ENCODE measurements around the gene PITX1.
A peak's percentile ranks its signal among the peaks of the same experiment; 100 is the strongest.

PITX1 gene

DNA sequence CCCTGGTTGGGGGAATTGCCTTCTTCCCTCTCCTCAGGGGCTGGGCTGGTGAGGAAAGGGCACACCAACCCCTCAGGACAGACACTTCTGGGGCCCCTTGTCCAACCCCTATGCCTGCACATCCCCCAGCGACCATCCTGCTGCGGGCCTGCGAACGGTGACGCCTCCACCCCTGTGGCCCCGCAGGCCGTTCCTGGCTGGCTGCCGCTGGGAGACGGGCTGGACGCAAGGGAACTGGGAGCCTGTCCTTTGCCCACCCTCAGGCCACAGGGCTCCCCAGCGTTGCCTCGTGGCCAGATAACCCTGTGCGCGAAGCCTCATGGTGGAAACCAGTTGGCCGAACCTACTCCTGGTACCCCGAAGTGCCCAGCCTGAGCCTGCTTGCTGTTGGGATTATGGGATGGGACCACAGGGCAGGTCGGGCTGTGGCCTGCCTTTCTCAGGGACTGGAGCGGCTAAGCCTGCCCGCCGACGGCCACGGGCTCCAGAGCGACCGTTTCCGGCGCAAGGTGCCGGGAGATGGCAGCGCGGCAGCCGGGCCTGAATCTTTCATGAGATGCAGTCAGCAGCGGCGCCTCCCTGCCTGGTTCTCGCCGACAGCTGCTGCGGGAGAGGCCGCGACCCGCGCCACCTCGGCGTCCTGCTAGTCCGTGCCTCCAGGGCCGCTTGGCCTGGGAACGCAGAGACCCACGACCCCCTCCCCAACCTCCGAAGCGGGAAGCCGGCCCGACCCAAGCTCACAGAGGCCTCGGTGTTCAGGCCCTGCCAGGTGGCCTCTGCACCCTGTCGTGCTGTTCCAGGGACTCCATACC, 6.5 kb upstream of the PITX1 start:
- no peak for DNase-seq

DNA sequence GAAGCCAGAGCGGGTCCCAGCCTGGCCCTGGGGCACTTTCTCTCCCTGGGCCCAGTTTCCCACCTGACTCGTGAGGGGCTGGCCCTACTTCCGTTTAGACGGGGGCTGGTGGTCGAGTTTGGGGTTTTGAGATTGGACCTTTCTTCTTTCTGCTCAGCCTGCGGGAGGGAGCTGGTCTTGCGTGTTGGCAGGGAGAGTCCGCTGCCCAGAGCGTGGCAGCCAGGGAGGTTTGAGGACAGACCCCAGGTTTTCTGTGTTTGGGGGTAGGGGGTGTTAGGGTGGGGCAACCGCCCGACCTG, 6.0 kb upstream of the PITX1 start:
- DNase-seq: no peak

DNA sequence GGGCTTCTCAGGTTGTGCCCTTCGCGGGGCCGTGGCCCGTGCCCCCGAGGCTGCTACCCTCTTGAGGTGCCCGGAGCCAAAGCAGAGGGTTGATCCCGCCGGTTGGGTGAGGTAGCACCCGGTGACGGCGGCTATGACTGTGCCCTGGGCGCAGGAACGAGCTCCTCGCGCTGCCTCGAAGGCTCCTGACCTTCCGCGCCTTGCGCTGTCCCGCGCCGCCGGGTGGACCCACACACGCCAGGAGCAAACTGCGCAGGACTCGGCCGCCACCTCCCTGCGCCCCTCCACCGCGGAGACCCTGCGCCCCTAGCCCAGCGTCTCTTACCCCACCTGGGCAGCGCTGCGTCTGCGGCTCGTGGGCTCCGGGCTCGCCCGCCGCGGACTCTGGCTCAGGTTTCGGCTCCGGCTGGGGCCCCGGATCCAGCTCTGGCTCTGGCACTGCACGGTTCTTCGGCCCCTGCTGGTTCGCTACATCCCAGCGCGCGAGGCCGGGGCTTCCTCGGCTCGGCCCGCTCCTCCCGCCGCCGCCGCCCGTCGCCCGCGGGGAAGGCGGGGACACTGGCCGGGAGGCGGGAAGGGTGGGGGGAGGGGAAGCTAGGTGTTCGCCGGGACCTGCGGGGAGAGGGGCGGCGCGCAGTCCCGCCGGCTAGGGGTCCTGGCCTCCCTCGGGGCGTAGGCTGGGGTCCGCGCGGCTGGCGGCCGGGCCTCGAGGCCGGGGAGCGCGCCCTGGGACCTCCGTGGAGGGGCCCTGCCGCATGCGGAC, 5.4 kb upstream of the PITX1 start:
- DNase-seq: no peak

DNA sequence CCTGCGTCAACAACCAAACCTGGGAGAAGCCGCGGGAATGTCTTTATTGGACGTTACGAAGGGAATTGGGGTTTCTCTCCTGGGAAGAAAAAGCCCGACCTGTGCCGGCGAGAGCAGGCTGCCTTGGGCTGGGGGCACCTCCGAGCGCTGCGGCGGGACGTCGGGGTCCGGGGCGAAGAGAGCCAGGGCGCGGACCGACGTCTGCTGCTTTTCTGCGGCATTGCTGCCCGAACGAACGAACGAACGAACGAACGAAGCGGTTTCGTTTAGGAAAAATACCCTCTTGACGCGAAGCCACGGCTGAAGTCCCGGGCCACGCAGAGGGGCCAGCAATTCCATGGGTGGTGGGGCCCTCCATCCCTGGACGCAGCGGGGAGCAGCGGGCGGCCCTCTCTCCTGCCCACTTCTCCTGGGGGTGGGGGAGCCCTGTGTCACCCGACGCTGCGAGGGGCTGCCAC, 4.8 kb upstream of the PITX1 start:
- no peak for DNase-seq

DNA sequence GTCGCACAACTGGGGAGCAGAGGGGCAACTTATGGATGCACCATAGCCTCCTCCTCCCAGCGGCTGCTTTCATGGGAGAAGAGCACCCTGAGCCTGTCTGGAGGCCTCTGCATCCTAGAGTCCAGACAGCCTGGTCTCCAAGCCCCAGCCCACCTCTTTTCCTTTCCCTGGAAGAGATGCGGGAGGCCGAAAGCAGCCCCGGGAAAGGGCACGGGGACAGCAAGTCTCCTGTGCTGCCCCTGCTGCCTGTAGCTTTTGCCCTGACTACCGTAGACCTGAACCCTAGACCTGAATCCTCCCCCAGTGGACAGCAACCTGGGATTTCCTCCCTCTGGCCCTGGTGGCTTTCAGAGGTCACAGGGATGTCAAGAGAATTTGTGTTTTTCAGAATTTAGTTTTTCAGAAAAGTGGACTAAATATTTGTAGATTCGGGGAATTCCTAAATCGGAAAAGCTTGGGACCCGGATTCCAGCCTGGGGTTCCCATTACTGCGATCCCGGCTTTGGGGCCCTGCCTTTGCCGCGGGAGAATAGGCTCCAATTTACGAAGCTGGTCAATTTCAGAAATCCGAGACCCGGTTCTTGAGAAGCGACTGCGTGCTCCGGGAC, 4.3 kb upstream of the PITX1 start:
- no peak for DNase-seq

DNA sequence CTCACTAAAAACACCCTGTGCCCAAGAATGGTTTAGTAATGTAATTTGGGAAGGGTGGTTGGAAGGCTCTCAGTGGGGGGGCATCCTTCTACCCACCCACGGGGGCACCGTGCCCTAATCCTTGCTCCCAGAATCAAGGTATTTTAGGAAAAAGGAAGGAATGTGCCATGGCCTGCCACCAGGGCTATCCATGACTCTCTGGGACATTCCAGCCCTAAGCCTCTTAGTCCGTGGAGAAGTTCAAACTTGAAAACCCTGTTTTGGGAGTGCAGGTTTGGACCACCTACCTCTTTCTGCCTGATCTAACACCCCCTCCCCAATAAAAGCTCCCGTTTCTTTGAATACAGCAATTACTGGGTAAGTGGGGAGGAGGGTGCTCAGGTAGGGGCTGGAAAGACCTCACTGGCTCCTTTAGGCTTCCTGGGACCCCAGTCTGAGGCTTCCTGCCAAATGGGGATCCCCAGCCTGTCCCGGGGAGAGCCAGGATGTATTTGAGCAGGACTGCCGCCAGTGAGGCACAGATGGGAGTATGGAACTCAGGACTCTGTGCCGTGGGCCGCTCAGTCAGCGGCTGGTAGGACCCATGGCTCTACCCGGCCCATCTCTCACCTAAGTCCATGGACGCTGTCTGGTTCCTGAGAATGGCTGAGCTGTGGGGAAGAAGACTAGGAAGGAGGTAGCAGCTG, 3.6 kb upstream of the PITX1 start:
- DNase-seq: no peak

DNA sequence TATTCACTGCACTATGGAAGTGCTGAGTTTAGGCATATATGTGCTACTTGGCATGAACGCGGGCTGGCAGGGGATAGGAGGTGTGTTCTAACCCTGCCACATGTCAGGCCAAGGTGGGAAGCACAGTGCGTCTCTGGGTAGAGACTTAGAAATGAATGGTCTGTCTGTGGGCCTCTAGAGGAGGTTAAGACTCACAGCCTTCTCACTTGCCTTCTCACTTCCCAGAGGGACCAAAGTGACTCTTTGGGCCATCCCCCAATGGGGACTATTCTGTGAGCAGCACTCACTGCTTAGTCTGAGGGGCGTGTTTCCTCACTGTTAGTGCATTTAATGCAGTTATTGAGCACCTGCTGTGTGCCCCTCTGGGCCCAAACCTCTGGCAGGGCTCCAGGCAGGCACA, 2.4 kb upstream of the PITX1 start:
- DNase-seq: no peak

DNA sequence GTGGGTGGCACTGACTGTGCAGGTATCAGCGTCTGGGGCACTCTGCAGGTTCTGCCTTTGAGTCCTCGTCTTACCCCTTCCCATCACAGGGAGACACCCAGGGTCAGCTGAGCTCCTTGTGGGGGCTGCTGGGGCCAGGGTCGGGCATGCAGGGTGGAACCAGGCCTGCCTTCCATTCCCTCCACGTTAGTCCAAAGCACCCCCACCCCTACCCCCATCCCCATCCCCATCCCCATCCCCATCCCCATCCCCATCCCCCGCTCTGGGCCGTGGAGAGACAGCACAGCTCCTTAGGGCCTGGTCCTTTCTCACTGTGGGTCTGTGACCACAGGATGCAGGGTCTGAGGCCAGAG, 1.6 kb upstream of the PITX1 start:
- no peak for DNase-seq

DNA sequence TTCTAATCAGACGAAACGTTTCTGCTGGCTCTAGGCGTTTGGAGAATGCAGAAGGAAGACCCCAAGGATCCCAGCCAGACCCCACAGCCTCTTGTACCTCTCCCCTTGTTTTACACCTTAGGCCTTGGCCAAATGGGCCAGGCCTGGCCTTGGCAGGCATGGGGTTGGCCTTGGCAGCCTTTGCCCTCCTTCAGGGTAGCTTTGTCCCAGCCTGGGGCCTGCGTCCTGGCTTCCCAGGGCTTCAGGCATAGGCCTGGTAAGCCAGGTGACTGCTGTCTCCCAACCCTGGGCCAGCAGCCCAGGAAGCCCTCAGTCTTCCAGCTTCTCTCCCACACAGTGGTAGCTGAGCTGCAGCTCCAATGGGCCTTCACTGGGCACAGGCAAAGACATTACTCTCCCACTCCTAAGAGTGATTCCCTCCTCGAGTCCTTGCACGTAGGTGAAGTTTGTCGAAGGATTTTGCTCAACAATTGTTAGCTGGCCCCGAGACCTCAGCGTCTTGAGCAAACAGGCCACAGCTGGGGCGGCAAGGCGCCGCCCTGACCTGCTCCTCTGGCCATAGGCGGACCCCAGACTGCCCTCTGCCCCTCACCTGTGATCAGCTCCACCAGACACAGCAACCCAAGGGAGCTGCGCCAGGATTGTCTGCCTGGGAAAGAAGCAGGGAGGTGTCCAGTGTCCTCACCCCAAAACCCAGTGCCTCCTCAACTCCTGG, 1.1 kb upstream of the PITX1 start:
- no peak for DNase-seq

DNA sequence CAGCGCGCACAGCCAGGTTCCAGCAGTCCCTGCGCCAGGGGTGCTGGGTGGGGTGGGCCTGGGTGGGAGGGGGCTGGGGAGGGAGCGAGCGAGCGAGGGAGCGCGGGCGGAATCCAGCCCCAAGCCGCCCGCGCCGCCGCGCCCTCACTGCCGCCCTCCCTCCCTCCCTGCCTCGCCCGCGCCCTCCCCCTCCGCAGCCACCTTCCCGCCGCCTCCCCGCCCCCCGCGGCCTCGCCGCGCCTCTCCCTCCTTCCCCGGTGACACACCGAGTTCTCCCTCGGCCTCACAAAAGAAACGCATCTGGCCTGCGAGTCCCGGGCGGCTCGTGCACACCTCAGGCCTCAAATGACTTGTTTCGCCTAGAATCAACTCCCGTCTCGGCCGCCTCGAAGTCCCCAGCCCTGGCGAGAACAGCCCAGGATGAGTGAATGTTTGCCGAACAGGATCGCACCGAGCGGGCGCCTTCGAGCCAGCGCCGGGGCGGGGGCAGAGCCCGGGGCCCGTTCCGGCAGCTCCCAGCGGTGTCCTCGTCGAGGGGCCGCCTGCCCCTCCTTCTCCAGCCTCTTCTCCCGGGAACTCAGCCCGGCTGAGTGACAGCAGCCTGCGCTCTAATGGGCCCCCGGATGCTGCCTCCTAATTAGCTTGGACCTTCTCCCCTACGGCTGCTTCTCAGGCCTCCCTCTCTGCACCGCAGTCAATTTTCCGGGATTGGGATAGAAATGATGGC, 371 bp upstream of the PITX1 start:
- peak; percentile 82 for DNase-seq

DNA sequence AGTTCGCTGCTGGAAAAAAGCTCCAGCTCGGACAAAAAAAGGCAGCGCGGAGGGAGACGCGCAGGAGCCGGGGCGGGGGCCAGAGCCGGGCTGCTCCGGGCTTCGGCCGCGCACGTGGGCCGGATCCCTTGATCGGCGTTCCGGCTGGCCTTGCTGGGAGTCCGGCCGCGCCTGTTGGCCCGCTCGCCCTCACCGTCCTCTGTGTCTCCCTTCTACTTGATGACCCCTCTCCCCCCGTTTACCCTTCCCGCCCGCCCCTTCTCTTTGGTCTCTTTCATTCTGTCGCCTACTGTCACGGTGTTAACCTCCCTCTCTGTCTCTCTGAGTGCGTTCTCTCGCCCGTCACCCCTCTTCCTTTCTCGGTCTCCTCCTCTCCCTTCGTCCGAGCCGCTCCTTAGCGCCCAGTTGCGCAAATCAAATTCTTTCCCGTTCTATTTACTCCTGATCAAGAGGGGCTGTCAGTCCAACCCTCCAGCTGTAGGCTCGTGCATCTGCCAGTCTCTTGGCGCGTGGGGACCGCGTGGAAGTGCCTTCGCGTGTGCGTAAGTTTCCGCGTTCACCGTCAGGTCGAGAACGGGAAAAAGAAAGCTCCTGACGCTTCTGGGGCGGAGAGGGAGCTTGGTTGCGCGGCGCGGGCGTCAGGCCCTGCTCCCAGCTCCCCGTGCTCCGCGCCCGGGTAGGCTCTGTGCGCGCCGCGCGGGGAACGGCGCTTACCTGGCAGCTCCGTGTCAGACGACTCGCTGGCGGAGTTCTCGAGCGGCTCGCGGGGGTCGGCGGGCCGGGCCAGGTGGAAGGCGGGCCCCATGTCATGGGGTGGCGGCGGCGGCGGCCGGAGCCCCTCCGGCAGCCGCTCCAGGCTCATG, 798 bp downstream of the PITX1 start:
- peak; percentile 61 for DNase-seq

DNA sequence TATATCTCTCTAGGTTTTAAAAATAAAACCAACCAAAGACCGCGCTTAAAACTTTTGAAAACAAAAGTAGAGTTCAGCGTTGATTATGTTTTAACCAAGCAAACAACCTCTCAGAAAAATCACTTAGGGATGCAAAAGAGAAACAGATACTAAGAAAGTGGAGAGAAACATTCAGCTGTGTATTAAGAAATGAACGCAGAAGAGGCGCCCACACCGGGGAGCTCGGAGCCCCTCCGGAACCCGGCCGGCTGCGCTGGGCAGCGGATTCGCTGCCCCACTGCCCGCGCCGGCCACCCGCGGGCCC, 1.4 kb downstream of the PITX1 start:
- DNase-seq: peak; percentile 44

DNA sequence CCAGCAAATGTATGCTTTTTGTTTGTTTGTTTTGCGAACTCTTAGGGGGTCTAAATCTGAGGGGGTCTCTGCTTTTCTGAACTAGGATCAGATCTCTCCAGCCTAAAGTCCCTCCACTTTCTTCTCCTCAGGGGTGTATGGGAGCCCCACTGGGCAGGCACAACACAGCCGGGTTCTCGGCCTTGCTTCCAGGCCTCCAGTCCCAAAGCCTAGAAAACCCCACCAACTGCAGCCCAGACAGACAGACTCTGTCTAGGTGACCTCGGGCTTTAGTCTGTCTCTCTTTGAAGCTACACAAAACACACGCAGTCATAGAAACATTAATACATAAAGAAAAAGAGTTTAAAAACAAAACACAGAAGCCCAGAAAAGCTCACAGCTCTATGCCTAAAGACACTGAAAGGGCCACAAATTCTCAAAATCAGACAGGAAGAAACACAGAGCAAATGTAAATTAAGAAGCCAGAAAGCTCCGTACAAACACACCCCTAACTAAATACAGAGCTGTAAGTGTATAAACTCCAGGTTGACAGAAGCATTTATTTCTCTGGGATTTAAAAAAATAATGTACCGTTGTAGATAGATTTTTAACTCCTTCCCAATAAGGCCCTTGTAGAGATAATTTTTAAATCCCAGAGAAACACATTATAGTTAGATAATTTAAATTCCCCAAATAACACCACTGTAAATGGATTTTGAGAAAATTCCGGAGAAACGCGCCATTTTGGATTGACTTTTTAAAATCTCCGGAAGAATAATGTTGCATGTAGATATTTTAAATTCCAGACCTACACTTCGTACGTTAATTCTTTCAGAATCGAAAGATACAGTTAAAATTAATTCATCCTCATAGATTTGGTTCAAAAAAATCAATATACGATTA, 2.0 kb downstream of the PITX1 start:
- DNase-seq: peak; percentile 44

DNA sequence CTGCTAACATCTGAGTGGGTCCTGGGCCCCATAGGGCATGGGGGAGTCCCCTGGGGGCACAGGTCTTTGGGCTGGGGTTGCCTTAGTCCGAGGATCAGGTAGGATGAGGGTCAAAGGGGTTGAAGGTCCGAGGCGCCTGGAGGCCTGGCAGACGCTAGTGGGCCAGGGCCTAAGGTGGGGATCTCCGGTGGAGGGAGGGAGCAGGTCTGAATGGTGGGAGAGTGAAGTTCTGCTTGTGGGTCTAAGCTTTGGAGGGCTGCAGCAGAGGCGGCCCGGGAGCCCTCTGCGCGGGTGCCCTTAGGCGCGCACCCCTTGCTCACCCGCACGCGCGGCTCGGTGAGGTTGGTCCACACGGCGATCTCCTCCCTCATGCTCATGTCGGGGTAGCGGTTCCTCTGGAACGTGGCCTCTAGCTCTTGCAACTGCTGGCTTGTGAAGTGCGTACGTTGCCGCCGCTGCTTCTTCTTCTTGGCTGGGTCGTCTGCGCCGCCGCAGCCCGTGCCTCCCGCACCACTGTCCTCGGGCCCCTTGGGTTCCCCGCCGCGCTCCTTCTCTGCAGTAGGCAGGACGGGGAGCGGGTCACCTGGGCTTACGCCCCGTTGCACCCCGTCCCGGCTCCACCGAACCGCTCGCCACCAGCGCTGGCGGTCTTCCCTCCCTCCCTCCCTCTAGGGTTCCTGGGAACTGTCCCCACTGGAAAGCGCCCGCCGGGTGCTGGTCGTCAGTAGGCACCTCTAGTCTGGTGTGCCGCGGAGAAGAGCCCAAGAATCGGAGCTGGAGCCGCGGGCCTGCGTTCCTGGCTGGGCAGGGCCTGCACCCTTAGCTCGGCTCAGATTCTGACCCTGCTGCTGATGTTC, 2.8 kb downstream of the PITX1 start:
- DNase-seq: no peak

DNA sequence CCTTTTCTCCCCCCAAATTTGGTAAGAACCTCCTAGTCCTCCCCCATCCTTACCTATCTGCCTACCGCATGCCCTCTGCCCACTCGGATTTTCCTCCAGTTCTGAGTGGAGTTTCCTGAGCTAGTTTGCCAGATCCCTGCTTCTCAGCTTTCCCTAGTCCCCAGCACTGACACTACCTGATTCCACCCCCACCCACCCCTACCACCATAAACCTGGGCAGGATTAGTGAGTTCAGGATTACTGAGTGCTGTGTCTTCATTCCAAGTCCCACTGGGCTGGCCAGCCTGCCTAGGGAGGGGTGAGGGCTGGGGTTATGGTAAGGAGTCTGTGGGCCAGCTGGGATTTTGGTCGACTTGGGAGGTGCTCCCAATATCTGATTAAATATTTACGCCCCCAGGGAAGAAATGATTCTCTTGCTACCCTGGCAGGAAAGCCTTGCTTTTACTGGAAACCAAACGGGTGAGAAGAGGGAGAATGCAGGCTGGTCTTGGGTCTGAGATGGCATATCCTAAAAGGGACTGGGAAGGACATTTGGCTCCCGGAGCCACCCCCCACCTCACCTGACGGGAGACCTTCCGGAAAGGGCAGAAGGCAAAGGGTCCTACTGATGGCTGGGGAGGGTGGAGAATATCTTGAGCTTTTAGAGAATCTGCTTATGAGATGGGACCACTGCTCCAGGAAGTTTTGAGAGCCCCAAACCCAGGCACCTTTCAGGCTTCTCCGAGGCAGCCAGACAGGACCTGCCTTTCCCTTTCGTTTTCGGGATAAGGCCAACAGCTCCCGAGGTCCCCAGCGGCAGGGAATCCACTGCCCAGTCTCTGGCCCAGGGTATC, 3.7 kb downstream of the PITX1 start:
- no peak for DNase-seq

DNA sequence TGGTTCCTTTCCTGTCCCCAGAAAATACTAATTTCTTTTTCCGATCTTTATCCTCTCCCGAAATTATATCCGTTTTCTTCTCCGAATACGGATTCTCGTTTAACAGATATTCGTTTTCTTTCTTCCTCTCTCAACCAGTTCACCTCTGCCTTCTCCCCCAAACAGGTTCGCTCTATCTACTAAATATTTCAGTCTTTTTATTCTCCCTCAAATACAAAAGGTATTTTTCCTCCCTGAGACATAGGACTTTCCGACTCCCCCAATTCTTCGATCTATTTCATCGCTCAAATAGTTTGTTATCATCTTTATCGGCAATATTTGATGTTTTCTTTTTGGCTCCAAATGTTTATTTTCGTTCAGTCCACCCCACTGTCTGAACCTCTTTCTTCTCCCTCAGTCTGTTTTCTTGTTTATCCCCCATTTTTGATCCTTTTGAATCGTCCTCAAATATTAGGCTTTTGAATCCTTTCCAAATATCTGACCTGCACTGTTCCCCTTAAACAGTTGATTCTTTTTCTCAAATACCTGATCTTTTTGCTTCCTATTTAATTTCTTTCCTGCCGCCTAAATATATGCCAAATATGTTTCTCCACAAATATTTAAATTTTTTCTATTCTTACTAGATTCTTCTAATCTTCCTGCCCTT, 4.4 kb downstream of the PITX1 start:
- no peak for DNase-seq

DNA sequence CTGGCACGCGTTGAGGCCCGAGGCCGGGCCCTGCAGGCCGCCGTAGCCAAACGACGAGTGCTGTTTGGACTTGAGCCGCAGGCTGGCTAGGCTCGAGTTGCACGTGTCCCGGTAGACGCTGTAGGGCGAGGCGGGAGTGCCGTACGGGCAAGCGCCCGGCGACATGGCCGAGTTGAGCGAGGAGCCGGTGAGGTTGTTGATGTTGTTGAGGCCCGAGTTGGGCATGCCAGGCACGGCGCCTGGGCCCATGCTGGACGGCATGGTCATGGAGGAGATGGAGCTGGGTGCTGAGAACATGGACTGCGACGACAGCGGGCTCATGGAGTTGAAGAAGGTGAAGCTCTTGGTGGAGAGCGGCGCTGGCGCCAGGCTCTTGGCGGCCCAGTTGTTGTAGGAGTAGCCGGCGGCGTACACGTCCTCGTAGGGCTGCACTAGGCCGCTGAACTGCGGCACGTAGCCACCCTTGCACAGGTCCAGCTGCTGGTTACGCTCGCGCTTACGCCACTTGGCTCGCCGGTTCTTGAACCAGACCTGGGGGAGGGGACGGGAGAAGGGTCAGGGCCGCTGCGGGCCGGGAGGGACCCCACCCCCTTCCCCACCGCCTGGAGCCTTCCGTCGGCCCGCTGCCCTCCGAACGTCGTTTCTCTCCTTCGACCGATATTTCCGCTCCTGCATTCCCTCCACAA, 5.1 kb downstream of the PITX1 start:
- no peak for DNase-seq

Data from OCI-M1 (cell line).